Amniotic stem cell (primary cell): ENCODE data around the gene SEMA6B.
"Not testable (repeated sequence)": the region's sequence is repeated elsewhere in the genome, so short reads cannot be mapped to it uniquely, and the experiment has no call there.

ENCODE experiments used
- DNase-seq: peaks from one replicate; lab custom pipeline; 2025; lab: John Stamatoyannopoulos, UW

Gene SEMA6B

GRCh38 chr19:4559569-4559968 lies at the start of gene SEMA6B:
TSS of gene SEMA6B (minus strand) at chr19:4559684. CDS start at chr19:4558457, 1,227 bp downstream.
- DNase-seq: no peak

- DNase-seq: no peak
These were observed 47.6 kb upstream of the SEMA6B start for GRCh38 chr19:4606921-4607678.

DNA sequence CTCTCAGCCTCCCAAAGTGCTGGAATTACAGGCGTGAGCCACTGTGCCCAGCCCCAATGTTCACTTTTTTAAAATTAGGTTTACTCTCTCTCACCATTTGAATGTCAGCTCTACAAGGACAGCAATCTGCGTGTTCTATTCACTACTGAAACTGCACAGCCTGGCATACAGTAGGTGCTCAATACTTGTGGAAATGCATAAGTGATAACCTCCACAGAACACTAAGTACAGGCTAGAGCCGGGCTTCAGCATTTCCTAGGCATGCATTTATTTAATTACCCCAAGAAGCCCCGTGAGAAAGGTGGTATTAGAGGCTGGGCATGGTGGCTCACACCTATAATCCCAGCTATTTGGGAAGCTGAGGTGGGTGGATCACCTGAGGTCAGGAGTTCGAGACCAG lies 46.7 kb upstream of the SEMA6B start:
- DNase-seq: no peak

DNA sequence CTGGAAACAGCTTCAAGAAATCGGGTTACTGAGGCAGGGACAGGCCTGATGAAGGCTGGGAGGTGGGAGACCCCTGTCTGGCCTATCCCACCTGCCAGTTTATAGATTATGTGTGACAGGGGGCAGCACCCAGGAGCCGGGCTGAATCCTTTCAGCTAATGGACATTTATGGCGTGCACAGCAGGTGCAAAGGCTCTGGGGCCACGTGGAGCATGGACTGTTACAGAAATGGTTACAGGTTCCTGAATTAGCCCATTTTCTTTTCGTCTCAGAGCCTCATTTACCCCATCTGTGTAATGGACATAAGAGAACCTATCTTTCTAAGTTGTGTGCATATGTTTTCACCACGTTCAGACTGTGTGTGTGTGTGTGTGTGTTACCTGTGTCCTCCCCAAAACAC lies 45.4 kb upstream of the SEMA6B start:
- no peak for DNase-seq

DNA sequence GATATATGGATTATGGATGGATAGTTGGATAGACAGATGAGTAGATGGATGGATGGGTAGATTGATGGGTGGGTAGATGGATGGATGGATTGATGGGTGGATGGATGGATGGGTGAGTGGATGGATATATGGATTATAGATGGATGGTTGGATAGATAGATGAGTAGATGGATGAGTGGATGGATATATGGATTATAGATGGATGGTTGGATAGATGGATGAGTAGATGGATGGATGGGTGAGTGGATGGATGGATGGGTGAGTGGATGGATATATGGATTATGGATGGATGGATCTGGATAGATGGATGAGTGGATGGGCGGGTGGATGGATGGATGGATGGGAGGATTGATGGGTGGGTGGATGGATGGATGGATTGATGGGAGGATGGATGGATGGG lies 43.4 kb upstream of the SEMA6B start:
- no peak for DNase-seq

GRCh38 chr19:4602173-4602788 lies 42.8 kb upstream of the SEMA6B start:
- DNase-seq: no peak

DNA sequence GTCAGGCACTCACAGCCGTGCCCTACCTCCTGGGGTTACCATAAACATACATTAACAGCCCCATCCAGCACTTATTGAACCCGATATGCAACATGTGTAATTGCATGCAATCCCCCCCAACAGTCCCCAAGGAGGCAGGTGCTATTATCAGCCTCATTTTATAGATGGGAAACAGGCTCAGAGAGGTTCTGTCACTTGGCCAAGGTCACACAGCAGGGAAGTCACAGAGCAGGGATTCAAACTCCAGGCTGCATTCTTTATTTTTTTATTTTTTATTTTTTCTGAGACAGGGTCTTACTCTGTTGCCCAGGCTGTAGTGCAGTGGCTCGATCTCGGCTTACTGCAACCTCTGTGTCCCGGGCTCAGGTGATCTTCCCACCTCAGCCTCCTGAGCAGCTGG lies 41.4 kb upstream of the SEMA6B start:
- no peak for DNase-seq

DNA sequence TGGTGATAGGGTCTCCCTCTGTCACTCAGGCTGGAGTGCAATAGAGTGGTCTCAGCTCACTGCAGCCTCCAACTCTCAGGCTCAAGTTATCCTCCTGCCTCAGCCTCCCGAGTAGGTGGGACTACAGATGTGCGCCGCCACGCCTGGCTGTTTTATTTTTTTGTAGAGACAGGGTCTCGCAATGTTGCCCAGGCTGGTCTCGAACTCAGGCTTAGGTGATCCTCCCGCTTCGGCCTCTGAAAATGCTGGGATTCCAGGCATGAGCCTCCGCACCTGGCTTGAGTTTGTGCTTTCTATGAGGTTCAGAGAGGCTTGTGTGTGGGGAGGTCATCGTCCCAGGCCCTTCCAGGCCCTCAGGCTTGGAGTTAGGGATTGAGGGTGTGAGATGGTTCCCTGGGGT lies 40.6 kb upstream of the SEMA6B start:
- no peak for DNase-seq

DNA sequence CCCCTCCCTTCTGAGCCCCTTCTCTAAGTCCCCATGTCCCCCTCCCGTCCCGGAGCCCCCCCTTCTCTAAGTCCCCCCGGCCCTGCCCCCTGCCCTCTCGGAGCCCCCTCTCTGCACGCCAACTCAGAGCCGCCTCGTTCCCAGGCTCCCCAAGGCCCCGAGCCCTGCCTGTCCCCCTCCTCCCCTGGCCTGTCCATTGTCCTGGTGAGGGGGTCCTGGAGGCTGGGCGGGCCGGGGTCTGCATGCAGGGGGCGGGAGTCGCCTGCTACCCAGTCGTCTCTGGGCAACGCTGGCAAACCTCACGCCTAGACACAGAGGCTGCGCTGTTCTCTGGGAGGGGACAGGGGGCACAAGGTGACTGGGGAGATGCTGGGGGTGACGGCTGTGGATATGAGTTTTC lies 39.2 kb upstream of the SEMA6B start:
- DNase-seq: no peak

DNA sequence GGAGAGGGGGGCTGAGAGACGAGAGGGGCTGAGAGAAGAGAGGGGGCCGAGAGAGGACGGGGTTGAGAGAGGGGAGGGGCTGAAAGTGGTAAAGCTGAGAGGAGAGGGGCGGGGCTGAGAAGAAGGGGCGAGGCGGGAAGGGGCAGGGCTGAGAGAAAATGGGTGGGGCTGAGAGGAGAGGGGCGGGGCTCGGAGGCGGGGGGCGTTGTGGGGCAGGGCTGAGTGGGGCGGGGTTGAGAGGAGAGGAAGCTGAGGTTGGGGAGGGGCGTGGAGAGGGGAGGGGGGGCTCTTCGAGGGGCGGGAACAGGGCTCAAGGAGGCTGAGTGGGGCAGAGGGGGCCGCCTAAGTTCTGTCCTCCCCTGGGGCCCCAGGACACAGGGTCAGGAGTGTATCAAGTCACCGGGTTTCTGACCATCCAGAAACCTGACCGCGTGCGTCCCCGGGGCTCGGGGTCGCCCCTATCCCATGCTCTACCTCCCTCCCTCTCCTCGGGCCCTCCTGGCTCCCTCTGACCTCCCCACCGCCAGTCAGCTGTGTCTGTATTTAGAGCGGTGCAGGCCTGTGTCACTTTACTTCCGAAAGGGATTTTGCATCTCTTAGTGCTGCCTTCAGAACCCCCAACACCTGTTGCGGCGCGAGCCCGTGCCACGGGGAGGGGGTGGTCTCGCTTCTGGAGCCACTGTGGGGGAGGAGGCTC lies 38.6 kb upstream of the SEMA6B start:
- DNase-seq: no peak

DNA sequence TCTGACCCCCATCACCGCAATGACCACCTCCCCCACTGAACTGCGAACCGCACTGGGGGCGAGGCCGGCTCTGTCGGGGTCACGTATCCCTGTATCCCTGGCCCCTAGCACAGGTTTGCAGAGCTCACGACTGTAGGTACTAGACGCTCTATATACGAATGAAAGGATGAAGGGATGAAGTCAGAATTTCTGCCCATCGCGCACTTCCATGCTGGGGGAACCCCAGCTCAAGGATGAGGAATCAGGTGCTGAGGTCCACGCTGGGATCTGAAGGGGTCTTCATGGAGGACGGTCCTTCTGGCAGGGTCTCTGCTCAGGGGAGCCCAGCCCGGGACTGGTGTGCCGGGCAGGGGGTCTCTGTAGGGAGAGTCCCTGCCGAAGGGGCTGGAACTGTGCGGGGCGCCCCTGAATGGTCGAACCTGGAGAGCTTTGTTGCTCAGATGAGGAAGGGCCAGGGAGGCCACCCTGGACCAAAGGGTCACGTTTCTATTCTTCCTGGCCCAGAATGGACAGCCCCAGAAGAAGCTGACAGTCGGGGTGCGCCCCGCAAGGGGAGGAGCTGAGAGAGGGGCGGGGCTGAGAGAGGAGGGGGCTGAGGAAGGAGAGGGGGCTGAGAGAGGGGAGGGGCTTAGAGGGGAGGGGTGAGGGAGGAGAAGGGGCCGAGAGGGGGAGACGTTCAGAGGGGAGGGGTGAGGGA lies 37.9 kb upstream of the SEMA6B start:
- DNase-seq: no peak

DNA sequence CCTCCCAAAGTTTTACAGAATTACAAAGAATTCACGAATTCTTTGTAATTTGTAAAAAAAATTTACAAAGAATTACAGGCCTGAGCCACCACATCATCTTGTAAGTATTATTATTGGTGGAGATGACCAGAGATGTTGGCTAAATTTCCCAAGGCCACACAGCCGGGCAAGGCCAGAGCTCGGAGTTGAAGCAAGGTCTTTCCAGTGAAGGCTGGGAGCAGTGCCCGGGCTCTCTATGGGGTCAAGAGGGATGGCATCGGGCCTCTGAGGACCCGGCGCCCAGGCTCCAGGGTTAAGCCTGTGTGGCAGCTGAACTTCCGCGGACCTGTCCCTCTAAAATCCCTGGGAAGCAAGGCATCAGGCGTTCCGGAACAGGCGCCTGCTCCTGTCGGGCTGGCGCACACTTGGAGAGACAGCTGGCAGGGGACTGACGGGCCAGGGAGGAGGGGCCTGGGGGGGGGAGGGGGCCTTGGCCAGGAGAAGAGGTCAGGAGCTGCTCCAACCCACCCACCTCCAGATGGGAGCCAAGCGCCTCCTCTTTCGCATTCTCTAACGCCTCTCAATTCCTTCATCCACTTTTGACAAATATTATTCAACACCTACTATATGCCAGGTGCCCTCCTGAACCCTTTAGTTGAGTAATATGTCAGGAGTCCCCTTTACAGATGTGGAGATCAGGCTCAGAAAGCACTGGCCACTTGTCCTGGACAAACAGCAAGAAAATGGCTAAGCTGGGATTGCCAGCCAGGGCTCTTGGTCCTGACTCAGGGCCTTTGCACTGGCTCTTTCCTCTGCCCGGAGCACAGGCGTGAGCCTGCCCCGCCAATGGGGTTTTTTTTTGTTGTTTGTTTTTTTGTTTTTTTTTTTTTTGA lies 36.8 kb upstream of the SEMA6B start:
- no peak for DNase-seq

DNA sequence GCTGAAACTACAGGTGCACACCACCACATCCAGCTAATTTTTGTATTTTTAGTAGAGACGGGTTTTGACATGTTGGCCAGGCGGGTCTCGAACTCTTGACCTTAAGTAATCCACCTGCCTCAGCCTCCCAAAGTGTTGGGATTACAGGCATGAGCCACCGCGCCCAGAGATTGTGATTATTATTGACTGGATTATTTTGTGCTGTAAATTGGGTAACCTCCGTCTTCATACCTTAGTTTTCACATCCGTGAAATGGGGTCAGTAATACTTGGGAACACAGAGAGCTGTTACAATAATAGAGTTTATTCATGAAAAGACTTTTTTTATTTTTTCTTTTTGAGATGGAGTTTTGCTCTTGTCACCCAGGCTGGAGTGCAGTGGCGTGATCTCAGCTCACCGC lies 35.7 kb upstream of the SEMA6B start:
- DNase-seq: not testable (repeated sequence)

DNA sequence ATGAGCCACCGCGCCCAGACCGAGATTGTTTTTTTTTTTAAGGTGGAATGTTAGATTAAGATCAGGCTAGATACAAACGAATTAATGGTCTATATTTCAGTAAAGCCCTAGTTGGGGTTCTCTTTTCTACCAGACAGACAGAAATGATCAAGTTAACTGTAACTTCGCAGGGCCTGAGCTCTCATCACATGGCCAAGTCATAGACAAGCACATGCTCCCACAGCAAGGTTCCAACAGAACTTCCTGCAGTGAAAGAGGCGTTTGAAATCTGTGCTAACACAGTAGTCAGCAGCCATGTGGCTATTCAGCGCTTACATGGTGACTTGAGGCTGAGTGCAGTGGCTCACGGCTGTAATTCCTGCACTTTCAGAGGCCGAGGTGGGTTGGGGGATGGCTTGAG lies 34.7 kb upstream of the SEMA6B start:
- no peak for DNase-seq

GRCh38 chr19:4593409-4593851 lies 33.9 kb upstream of the SEMA6B start:
- no peak for DNase-seq

GRCh38 chr19:4592445-4592844 lies 33.0 kb upstream of the SEMA6B start:
- no peak for DNase-seq

DNA sequence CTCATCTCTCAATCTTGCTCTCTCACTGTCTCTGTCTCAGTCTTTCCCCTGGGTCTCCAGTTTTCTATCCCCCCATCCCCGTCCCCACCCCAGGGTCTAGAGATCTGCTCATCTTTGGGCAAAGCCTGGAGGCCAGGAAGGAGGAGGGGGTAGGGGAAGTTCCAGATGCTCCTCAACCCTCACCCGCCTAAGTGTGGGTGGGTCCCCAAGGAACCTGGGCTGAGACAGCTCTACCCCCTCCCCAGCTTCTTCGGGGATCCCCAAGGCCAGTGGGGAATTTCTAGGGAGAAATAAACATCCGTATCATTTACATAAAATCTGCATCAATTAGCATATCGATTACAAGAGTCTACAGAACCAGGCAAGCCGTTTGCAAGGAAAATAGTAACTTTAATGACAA lies 31.8 kb upstream of the SEMA6B start:
- DNase-seq: no peak

DNA sequence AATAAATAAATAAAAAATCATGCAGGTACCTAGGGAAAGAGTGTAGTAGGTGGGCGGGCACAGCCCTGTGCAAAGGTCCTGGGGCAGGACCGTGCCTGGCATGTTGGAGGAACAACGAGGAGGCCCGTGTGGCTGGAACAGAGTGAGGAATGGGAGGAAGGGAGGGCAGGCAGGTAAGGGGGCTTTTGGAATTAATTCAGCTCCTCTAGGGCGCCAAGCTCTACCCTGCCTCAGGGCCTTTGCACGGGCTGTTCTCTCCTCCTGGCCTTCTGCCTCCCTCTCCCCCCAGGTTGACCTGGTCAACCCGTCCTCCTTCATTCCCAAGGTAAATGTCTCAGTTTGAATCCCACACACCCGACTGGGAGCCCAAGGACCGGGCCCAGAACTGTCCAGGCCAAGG lies 31.1 kb upstream of the SEMA6B start:
- DNase-seq: no peak

DNA sequence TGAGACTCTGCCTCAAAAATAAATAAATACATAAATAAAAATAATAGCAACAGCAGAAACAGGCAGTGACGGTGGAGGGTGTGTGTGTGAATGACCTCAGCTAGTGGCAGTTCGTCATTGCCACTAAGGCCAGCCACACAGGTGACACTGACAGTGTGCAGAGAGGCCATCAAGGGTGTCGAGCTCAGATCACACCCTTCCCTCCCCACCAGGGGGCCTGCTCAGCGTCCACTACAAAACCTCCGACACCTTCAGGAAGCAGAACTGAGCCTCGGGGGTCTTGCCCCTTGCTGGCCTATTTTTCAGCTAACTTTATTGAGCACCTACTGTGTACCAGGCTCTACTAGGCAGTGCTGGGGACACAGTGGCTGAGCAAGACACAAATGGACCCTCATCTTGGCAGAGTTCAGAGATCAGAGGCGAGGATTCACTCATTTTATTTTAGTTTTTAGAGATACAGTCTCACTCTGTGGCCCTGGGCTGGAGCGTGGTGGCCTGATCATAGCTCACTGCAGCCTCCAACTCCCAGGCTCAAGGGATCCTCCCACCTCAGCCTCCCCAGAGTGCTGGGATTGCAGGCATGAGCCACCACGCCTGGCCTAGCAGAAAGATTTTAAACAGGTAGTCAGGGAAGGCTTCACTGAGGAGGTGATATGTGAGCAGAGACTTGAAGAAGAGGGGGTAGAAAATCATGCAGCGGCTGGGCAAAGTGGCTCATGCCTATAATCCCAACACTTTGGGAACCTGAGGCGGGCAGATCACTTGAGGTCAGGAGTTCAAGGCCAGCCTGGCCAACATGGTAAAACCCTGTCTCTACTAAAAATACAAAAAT lies 30.3 kb upstream of the SEMA6B start:
- DNase-seq: no peak

DNA sequence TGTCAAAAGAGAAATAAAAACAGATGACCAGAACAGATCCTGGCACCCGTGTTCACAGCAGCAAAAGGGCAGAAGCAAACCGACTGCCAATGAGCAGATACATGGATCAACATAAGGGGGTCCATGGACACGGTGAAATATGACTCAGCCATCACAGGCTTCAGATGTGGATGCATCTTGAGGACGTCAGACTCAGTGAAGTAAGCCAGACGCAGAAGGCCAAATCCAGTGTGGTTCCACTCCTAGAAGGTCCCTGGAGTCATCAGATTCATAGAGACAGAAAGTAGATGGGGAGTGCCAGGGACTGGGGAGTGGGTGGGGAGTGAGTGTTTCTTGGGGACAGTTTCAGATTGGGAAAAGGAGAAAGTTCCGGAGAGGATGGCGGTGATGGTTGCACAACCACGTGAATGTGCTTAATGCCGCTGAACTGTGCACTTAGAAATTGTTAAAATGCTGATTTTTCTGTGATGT lies 28.8 kb upstream of the SEMA6B start:
- DNase-seq: no peak

- DNase-seq: no peak
These were observed 28.0 kb upstream of the SEMA6B start for GRCh38 chr19:4587527-4587926.
